HG02798 (cell line): ENCODE results near the gene EYA2.

Source experiments
- ATAC-seq: cut with Tn5 transposase; IDR thresholded peaks from one replicate; pipeline ENCODE4 v1.9.1; 2021; ENCODE audit warnings: mild to moderate bottlenecking; ENCODE audit not compliant: unreplicated experiment, poor library complexity

Gene EYA2

DNA sequence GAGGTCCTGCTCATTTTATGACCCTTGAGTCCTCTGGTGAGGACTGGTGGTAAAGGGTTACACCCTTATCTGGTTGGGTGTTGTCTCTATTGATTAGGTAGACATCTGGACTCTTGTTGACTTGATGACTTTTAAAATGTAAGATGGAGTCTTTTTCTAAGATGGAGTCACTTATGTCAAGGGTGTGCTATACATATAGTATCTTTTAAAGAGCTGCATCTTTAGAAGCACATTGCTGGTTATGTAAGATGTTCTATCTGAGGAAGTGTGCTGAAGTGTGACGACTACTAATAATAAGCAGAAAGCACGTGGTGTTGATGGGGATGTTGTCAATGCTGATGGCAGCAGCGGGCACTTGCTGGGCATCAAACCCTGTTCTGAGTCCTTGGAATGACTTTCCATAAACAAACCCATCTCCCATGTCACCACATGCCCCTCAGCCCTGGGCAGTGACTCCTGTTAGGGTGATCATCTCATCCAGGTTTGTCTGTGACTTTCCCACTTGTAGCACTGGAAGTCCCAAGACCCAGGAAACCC is 229.6 kb downstream of the EYA2 start:
- no peak for ATAC-seq

DNA sequence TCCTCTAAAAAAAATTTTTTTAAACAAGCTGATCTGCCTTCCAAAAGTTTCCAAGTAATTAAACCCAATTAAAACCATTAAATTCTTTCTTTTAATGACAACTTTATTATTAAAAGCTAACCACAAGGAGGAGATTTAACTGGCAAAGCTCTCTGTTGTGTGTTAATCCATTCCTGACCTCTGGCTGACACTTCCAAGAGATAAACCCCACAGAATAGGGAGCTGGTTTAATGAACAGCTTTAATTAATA is 230.8 kb downstream of the EYA2 start:
- no peak for ATAC-seq

- no peak for ATAC-seq
Observed at GRCh38 chr20:47125758-47126591, 231.3 kb downstream of the EYA2 start.

DNA sequence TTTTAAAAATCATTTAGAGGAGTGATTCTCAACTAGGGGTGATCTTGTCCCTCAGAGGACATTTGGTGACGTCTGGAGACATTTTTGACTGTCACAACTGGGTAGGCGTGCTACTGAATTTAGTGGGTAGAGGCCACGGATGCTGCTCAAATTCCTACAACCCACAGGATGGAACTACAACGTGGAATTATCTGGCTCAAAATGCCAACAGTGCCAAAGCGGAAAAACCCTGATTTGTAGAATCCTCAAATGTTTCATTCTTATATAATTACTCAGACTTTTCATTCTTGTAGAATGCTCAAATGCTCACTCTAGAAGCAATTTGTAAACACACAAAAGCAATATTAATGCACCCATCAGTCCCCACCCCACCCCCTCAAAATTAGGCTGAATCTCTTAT is 232.1 kb downstream of the EYA2 start:
- no peak for ATAC-seq

- ATAC-seq = no peak
Observed at GRCh38 chr20:47127546-47127945, 232.9 kb downstream of the EYA2 start.

- no peak for ATAC-seq
Observed at GRCh38 chr20:47127999-47128398, 233.4 kb downstream of the EYA2 start.

GRCh38 chr20:47129306-47129705 is 234.7 kb downstream of the EYA2 start:
- no peak for ATAC-seq

DNA sequence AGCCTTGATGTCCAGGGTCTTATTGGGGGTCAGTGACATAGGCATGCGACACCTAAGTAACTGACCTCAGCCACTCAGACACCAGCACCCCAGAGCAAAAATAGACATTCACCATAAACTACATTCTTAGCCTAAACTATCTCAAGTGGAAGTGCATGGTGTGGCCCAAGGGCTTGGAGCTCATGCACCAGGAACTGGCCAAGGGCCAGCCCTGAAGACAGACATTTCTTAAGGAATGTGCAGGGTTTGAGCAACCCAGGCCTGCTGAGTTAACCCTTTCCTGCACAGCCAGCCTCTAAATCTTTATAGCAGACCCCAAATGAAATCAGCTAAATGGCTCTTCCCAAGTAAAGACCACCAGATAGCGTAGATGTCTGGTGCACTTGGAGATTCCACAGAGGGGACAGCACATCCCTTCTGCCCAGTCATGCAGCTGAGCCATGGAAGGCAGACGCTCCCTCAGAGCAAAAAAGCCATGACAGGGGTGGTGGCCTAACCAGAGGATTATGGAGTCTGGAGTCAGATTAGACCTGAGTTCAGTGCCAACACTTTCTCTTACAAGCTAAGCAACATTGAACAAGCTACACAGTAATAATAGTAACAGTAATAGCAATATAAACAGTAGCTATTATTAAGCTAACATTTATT is 239.3 kb downstream of the EYA2 start:
- no peak for ATAC-seq

GRCh38 chr20:47136782-47137181 is 242.1 kb downstream of the EYA2 start:
- no peak for ATAC-seq

GRCh38 chr20:47137231-47137870 is 242.7 kb downstream of the EYA2 start:
- no peak for ATAC-seq

- ATAC-seq = no peak
Observed at GRCh38 chr20:47139934-47140535, 245.4 kb downstream of the EYA2 start.

DNA sequence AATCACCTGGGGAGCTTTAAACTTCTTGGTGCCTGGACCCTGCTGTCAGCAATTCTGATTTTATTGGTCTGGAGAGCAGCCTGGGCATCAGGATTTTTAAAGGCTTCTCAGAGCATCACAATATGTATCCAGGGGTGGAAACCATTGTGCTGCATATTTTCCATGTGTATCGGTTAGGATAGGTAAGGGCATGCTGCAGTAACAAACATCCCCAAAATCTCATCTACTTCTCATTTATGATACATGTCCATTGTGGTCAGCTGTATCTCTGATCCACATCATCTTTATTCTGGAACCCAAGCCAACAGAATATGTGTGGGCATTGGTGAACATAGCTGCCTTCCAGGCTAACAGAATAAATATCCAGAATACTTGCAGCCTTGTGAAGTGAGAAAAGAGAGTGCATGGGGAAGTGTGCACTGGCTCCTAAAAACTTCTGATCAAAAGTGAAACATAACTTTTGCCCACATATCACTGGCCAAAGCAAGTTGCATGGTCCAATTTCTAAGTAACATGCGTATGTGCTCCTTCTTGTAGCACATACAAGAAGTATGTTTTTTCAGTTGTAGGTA is 246.8 kb downstream of the EYA2 start:
- ATAC-seq = no peak

DNA sequence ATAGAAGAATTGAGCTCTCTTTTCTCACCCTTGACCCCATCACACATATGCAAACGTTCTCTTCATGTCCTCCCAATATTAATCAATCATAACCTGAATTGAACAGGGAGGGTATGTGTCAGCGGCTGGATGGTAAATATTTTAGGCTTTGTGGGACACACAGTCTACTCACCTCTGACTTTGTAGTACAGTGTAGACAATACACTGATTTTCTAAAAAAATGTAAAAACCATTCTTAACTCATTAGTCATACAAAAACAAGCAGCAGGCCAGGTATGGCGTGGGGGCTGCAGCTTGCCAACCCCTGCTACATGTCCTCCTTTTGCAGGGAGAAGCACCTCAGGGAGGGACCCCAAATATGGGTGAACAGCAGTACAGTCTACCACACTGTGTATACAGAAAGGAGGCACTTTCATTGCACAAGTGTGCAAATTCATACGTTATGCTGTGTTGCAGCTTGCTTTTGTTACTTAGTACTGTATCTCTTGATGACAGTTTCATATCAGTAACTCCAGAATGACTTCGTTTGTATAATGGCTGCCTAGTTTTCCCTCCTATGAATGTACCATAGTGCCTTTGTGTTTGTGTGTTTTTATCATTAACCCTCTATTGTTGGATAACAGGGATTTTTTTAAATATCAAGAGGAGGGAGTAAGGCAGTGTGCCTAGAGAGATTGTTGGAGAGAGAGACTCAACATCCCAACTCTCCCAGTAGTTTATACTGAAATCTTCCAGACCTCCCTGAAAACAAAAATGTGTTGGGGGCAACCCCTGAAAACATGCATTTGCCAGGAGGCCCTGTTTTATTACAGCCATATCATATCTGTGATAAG is 247.5 kb downstream of the EYA2 start:
- no peak for ATAC-seq

- ATAC-seq = no peak
Observed at GRCh38 chr20:47142774-47143170, 248.1 kb downstream of the EYA2 start.

DNA sequence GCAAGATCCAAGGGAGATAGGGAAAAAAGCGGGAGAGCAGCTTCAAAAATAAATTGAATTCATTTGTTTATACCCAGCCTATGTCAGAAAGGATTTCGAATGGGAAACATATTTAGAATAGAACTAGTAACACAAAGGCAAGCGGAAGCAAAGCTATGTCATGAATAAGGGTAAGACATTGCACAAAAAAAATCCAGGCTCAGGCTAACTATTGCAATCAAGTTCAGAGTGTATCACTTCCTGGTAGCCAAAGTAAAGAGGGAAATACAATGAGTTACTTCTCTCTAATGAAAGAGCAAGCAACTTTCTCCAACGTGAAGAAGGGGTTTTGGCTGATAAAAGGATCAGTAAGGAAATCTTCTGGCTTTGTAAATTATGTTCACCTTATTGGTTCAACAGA is 249.0 kb downstream of the EYA2 start:
- no peak for ATAC-seq

DNA sequence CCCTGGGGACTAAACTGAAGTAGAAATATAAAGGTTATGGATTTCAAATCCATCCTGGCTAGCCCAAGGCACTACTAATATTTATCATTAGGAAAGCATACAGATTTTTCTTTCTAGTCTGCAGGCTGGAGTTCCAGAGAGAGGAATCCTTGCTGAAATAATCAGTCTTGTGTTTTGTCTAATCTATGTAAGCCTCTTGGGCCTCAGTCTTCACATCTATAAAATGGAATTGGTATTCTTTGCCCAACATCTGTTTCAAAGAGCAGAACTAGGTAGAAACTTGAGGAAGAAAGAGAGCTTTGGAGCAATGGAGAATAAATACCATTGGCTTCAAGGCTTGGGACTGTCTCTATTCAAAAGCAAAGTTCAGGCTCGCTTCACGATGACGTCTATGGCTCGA is 249.8 kb downstream of the EYA2 start:
- ATAC-seq = no peak

GRCh38 chr20:47146686-47147085 is 252.0 kb downstream of the EYA2 start:
- ATAC-seq = no peak

GRCh38 chr20:47148059-47148458 is 253.4 kb downstream of the EYA2 start:
- no peak for ATAC-seq

DNA sequence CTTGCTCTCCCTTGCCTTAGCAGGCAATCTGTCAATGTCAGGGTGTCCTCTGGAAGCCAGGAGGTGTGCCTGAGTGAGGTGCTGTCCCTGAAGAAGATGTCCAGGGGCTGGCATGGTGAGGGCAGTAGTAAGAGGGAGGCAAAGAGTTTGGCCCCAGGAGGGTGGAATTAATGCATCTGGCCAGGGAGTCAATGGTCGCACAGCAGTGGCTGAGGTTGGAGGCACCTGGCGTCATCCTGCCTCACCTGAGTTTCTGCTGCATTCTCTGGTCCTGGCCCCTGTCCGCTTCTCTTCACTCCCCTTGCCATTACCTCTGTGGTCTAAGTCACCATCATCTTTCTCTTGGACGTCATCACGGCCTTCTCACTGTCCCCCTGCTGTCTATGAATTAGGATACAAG is 255.3 kb downstream of the EYA2 start:
- ATAC-seq = no peak
